ENCODE measurements around the gene SUSD1.

SUSD1 gene

DNA sequence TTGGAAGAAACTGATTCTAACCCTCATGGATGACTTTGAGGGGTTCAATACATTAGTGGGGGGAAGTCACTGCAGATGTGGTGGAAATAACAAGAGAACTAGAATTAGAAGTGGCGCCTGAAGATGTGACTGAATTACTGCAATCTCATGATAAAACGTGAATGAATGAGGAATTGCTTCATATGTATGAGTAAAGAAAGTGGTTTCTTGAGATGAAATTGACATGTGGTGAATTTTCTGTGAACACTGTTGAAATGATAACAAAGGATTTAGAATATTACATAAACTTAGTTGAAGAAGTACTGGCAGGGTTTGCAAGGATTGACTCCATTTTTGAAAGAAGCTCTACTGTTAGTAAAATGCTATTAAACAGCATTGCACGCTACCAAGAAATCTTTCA is 165.4 kb downstream of the SUSD1 start:
- no peak for DNase-seq

DNA sequence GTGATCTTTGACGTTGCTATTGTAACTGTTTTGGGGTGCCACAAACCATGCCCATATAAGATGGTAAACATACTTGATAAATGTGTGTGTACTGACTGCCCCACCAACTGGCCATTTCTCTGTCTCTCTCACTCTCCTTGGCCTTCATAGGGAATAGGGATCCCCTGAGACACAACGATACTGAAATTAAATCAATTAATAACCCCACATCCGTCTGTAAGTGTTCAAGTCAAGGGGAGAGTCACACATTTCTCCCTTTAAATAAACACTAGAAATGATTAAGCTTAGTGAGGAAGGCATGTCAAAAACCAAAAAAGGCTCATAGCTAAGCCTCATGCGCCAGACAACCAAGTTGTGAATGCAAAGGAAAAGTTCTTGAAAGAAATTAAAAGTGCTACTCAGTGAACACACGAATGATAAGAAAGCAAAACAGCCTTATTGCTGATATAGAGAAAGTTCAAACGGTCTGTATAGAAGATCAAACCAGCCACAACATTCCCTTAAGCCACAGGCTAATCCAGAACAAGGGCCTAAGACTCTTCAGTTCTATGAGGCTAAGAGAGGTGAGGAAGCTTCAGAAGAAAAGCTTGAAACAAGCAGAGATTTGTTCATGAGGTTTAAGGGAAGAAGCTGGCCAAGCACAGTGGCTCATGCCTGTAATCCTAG is 167.4 kb downstream of the SUSD1 start:
- no peak for DNase-seq

DNA sequence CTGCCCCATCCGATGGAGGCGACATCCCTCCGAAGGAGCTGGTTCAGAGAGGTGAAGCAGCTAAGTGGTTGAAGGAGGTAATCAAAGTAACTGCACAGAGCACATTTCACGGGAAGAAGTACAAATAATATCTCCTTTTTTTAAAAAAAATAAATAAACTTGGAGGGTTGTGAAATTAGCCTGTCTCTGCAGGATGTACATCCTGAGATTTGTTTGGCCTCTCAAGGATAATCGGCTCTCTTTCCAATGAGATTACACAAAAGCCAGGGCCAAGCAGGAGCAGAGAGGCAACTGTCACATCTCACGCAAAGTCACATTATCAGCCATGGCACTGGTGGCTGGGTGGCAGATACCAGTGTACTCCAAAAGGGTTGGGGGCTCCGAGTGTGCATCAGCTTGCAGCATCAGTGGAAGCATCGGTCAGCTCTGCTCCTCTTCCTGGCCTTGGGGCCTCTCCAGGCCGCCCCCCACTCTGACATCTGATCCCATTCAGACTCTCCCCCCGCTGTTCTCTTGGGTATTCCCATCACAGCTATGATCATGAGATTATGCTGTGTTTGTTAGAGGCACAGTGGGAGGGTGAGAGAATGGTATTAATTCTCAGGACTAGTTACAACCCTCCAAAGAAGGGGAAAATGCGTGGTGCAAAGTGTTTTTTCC is 168.6 kb downstream of the SUSD1 start:
- DNase-seq = no peak

DNA sequence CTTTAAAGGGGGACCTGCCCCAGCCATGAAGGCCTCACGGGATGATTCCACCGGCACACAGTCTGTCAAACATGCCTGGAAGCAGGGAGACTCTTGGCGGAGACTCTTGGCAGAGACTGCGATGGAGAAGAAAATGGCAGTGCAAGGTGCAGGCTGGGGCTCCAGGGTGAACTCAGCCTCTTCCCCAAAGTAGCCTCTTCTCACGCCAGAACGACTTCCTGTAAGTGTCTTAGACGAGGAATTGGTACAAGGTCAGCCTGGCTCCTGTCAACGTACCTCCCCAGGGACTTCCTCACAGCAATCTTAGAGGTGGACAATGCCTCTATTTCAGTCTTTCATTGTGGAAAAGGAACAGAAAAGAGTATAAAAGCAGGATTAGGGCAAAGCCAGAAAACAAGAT is 169.2 kb downstream of the SUSD1 start:
- no peak for DNase-seq

DNA sequence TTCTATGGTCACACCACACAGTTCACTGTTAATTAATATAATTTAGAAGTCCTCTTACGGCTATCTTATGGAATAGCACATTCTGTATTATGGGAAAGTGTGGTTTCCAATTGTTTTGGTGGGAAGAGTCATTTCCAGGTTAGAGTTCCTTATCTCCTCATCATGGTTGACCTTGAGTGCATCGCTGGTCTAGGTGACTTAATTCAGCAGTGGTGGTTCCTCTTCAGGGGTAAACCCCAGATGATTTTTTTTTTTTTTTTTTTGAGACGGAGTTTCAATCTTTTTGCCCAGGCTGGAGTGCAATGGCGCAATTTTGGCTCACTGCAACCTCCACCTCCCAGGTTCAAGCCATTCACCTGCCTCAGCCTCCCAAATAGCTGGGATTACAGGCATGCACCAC is 171.6 kb downstream of the SUSD1 start:
- no peak for DNase-seq

DNA sequence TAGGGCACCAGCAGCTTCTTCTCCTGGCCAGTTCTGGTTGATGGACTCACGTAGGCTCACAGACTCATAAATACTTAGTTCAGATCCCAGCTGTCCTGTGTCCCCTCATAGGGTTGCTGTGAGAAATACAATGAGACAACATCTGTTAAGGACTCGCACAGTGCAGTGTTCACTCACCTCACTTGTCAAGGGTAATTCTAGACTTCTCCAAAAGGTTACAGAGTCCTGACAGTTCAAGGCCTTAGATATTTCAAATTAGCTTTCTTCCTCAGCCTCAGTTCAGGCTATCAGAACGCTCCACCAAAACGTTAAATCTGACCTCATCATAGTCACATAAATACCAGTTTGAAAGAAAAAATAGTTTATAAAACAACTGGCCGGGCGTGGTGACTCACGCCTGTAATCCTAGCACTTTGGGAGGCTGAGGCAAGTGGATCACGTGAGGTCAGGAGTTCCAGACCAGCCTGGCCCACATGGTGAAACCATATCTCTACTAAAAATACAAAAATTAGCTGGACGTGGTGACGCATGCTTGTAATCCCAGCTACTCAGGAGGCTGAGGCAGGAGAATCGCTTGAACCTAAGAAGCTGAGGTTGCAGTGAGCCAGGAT is 172.1 kb downstream of the SUSD1 start:
- DNase-seq = no peak

DNA sequence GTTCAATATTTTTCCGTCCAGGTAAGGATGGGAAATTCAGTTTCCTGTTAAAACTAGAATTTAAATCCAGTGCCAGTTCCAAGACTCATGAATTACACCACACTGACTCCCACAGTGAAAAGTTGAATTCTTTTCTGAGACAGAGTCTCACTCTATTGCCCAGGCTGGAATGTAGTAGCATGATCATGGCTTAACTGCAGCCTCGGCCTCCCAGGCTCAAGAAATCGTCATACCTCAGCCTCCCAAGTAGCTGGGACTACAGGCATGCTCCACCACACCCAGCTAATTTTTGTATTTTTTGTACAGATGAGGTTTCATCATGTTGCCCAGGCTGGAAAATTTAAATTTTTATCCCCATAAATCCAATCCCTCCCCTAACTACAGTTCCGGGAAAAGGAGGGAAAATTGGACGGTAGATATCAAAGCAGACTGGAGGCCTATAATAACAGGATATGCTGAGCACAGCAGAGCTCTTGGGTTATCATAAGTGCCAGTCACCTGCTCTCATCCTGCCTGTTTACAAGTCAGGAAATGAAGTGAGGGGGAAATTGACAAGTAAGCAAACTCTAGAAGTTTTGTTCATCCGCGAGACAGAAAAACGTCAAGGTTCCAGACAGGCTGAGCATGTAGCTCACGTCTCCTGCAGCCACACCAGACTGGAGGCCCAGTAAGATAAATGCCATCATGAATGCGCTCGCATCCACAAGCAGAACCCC is 172.8 kb downstream of the SUSD1 start:
- peak; percentile 58 for DNase-seq

DNA sequence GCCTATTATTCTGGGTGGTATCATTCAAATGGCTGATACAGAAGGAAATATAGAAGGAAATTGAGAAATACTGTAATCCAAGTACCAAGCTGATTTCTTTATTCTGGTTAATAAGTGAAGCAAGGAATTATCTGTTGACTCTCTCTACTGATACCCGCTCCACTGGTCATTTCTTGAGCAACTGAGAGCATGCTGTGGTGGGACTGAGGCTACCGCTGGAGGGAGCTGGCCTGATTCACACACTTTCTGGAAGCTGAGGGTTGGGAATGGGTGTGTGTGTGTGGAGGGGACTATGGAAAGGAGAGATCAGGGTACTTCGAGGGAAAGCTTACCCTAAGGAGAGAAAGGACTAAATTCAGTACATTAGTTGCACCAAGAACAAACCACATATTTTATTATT is 174.4 kb downstream of the SUSD1 start:
- no peak for DNase-seq

DNA sequence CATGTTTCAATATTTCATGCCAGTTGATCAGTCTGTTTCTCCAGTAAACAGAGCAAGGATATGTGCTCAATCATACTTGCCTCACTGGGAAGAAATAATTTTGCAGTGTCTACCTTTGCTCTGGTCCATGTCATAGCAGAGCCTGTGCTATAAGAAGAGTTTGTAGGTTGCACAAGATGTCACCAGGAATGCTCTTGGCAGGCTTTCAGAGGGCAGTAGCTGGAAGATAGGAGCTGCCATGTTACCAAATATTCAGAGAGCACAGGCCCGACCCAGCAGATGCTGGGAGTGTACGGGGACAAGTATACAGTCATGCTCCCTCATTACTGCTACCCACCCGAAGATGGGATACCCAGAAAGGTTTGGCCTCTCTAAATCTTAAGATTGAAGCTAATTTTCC is 175.8 kb downstream of the SUSD1 start:
- no peak for DNase-seq

DNA sequence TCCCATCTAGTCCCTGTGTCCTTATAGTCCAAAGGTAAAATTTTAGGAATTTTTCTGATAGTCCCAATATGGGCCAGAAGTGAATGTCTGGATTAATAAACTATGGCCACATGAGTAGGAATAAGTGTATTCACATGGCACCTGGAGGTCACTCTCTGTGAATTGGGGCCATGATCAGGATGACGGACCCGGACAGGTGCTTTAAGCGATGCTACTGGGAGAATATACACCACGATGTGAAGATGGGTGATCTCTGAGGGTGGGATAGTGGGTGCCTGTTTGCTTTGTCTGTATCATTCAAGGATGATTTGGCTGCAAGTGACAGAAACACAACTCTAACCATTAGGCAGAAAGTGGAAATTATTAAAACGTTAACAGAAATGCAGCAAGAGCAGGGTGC is 177.3 kb downstream of the SUSD1 start:
- DNase-seq = no peak

DNA sequence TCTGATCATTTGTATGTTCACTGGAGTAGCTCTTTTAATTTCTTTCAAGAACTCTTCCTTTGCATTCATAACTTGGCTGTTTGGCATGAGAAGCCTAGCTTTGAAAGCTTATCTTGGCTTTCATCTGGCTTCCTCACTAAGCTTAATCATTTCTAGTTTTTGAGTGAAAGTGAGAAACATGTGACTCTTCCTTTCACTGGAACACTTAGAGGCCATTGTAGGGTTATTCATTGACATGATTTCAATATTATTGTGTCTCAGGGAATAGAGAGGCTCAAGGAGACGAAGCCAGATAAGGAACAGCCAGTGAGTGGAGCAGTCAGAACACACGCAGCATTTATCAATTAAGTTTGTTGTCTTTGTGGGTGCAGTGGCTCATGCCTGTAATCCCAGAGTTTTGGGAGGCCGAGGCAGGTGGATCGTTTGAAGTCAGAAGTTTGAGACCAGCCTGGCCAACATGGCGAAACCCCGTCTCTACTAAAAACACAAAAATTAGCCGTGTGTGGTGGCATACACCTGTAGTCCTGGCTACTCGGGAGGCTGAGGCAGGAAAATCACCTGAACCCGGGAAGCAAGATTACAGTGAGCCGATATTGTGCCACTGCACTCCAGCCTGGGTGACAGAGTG is 180.2 kb downstream of the SUSD1 start:
- DNase-seq = peak; percentile 35

DNA sequence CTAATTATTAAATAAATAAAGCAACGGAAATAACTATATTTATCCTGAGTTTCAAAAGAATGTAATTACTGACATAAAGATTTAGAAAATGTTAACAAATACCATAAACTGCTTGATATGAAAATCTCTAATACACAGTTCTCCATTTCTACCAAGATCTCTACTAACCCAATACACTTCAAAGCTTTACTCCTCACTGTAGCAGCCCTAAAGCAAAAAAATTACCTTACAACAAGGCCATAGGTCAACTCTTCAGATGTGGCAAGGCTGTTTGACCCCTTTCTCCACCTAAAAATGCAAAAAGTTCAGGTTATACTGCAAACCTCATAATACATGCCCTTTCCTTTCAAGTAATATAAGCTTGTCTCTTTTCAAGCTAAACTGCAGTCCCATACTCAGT is 181.8 kb downstream of the SUSD1 start:
- no peak for DNase-seq

DNA sequence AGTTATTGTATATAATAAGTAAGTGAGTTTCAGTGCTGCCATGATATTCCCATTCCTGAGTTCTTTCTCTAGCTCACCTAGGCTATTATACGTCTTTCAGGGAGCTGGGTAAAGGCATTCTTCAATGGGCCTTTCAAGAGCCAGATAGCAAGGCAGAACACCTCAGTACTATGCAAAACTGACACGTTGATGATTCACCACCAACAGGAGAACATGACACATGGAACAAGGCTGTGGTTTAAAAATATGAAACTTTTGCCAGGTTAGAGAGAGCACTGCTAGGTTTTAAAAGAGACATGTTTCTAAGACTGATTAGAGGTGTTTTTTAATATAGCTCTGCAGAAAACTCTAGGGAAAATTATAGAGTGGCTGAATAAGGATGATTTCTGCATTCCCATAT is 182.6 kb downstream of the SUSD1 start:
- DNase-seq = peak; percentile 12

DNA sequence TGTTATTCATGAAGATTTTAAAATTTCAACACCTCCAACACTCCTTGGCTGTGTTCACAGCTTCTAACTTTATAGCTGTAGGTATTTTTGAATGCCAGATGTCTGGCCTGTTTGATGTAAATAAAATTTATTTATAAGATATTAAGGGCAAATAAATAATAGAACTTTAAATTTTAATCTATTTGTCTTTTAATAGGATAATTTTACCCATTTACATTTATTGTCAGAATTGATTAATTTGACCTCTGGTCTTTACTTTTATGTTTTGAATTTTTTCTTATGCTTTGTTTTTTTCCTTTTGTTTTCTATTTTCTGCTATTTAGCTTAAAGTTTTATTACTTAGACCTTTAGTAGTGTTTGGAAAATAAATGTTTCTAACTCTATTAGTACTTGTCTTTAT is 183.9 kb downstream of the SUSD1 start:
- DNase-seq = no peak

All from CD4-positive, alpha-beta T cell treated with Interleukin-4 for 4 hours (primary cell).